ENCODE results near the gene RAE1.

GRCh38 chr20:57341663-57342062 lies 9.4 kb upstream of the RAE1 start:
- TF ChIP-seq TCF12 (IDR thresholded peaks at IDR 0.05; ENCODE audit: low read depth) (no peak), EGR1 (IDR thresholded peaks at IDR 0.05) (no peak), TAF1 (IDR thresholded peaks at IDR 0.05; ENCODE audit: low read depth) (no peak), NFIC (IDR thresholded peaks at IDR 0.05) (no peak), REST (IDR thresholded peaks at IDR 0.05; ENCODE audit: low read depth) (no peak), EP300 (IDR thresholded peaks at IDR 0.05; ENCODE audit: borderline replicate concordance) (no peak), FOXM1 (IDR thresholded peaks at IDR 0.05; ENCODE audit: borderline replicate concordance, low read depth) (no peak), MAX (IDR thresholded peaks at IDR 0.05) (no peak), YY1 (IDR thresholded peaks at IDR 0.05; ENCODE audit: low read depth) (no peak), CEBPB (IDR thresholded peaks at IDR 0.05) (no peak), TEAD4 (IDR thresholded peaks at IDR 0.05) (no peak)
